ENCODE data around the gene VILL. TPM values are rescaled to one million over a fixed set of nuclear protein-coding genes. Genes with fewer than 3 reads are reported as not detected.

VILL gene
- total RNA-seq, 4 donors from 2014 or later, result 8.9 to 20.1 (median 18.0) TPM

GRCh38 chr3:37967260-37967881 is 23.2 kb upstream of the VILL start:
- TF ChIP-seq POLR2A (IDR thresholded peaks at IDR 0.05) (no peak), CTCF (IDR thresholded peaks at IDR 0.05) (peak in 1 of 3 donors; percentile 28)
- intact Hi-C loops (cut with DNase I; ENCODE audit: low total_unique reads), result no loop called here
- 56 to 57% methylated on average over 7 of the region's 7 CpGs for WGBS, 2 donors
- H3K4me3 ChIP-seq (ENCODE audit: low read depth, poor library complexity, severe bottlenecking), result no peak overlapping the region
- peak in 1 of 2 donors; percentile 90 for DNase-seq (ENCODE audit: low spot score in 2 of 2)

- TF ChIP-seq POLR2A (IDR thresholded peaks at IDR 0.05) (no peak), CTCF (IDR thresholded peaks at IDR 0.05) (no peak)
- DNase-seq (ENCODE audit: low spot score in 2 of 2), result peak in 1 of 2 donors; percentile 15
- WGBS, 2 donors, result 85 to 87% methylated on average over 9 of the region's 9 CpGs
- intact Hi-C loops (cut with DNase I; ENCODE audit: low total_unique reads), result no loop called here
- no peak overlapping the region for H3K4me3 ChIP-seq (ENCODE audit: low read depth, poor library complexity, severe bottlenecking)
Observed at GRCh38 chr3:37968199-37968598, 22.4 kb upstream of the VILL start.

GRCh38 chr3:37968813-37969595 is 21.6 kb upstream of the VILL start:
- peak in 1 of 2 donors; percentile 68 for DNase-seq (ENCODE audit: low spot score in 2 of 2)
- no peak for TF ChIP-seq POLR2A (IDR thresholded peaks at IDR 0.05)
- no peak for TF ChIP-seq CTCF (IDR thresholded peaks at IDR 0.05)
- intact Hi-C loops (cut with DNase I; ENCODE audit: low total_unique reads), result no loop called here
- H3K4me3 ChIP-seq (ENCODE audit: low read depth, poor library complexity, severe bottlenecking), result no peak overlapping the region
- WGBS, 2 donors, result 68 to 77% methylated on average over 10 to 15 of the region's 15 CpGs

- intact Hi-C loops (cut with DNase I; ENCODE audit: low total_unique reads), result no loop called here
- TF ChIP-seq CTCF (IDR thresholded peaks at IDR 0.05) (no peak), POLR2A (IDR thresholded peaks at IDR 0.05) (no peak)
- H3K4me3 ChIP-seq (ENCODE audit: low read depth, poor library complexity, severe bottlenecking), result no peak overlapping the region
- WGBS, 2 donors, result 61 to 66% methylated on average over 5 to 7 of the region's 7 CpGs
- peak in 1 of 2 donors; percentile 70 for DNase-seq (ENCODE audit: low spot score in 2 of 2)
Observed at GRCh38 chr3:37969596-37970100, 20.9 kb upstream of the VILL start.

GRCh38 chr3:37970802-37971201 is 19.8 kb upstream of the VILL start:
- intact Hi-C loops (cut with DNase I; ENCODE audit: low total_unique reads), result no loop called here
- H3K4me3 ChIP-seq (ENCODE audit: low read depth, poor library complexity, severe bottlenecking), result no peak overlapping the region
- WGBS, 2 donors, result 77 to 82% methylated on average over 5 of the region's 5 CpGs
- peak in 1 of 2 donors; percentile 79 for DNase-seq (ENCODE audit: low spot score in 2 of 2)
- TF ChIP-seq CTCF (IDR thresholded peaks at IDR 0.05) (no peak), POLR2A (IDR thresholded peaks at IDR 0.05) (no peak)
